ENCODE measurements around the gene SLC24A1.

DNA sequence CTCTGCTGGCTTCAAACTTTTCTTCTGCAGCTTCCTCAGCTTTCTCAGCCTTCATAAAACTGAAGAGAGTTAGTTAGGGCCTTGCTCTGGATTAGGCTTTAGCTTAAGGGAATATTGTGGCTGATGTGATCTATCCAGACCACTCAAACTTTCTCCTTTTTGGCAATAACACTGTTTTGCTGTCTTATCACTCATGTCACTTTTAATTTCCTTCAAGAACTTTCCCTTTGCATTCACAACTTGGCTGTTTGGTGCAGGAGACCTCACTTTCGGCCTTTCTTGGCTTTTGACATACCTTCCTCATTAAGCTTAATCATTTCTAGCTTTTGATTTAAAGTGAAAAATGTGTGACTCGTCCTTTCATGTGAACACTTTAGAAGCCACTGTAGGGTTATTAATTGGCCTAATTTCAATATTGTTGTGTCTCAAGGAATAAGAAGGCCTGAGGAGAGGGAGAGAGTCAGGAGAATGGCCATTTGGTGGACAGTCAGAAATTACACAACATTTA, 60.7 kb downstream of the SLC24A1 start:
- TF ChIP-seq, protein P1, sequence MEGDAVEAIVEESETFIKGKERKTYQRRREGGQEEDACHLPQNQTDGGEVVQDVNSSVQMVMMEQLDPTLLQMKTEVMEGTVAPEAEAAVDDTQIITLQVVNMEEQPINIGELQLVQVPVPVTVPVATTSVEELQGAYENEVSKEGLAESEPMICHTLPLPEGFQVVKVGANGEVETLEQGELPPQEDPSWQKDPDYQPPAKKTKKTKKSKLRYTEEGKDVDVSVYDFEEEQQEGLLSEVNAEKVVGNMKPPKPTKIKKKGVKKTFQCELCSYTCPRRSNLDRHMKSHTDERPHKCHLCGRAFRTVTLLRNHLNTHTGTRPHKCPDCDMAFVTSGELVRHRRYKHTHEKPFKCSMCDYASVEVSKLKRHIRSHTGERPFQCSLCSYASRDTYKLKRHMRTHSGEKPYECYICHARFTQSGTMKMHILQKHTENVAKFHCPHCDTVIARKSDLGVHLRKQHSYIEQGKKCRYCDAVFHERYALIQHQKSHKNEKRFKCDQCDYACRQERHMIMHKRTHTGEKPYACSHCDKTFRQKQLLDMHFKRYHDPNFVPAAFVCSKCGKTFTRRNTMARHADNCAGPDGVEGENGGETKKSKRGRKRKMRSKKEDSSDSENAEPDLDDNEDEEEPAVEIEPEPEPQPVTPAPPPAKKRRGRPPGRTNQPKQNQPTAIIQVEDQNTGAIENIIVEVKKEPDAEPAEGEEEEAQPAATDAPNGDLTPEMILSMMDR (conservative IDR thresholded peaks at IDR 0.05 in 1 of 2, IDR thresholded peaks at IDR 0.05 in 1 of 2; ENCODE audit: extremely low read depth in 1 of 2, insufficient read depth in 1 of 2, low read depth in 1 of 2, low read length in 2 of 2), result no peak
- no peak for TF ChIP-seq EZH2 (IDR thresholded peaks at IDR 0.05; ENCODE audit: borderline replicate concordance, low read length)
